K562 (cell line): ENCODE results near the gene CCDC50. TPM values are rescaled to one million over a fixed set of nuclear protein-coding genes. Genes with fewer than 3 reads are reported as not detected.

ENCODE experiments used
- ATAC-seq: fragments of 200-7000 bp; cut with Tn5 transposase; 3 replicates; pipeline ENCODE4 v1.9.1; 2020; ENCODE audit warnings: moderate library complexity
- BruUV-seq: library from RNA; stranded (reverse); fragments of 400-500 nt; replicated peaks from 2 replicates; lab custom pipeline; 2021; lab: Mats Ljungman, UMichigan
- CTCF ChIA-PET: fragments of 300-600 bp; formaldehyde crosslinking; extraction: SDS; loops from one replicate; lab custom pipeline; 2021; ENCODE audit warnings: low intra/inter-chr PET ratio; lab: Yijun Ruan, JAX
- POLR2A ChIA-PET: fragments of 300-600, 350-650 bp; sonication (Branson Sonifier 250); formaldehyde crosslinking; extraction: SDS; loops from one replicate; lab custom pipeline; 2021; ENCODE audit warnings: antibody characterized with exemption, inconsistent platforms; lab: Yijun Ruan, JAX
- DNase-seq, 4 experiments: peaks; one replicate each; pipeline versions ENCODE4 v3.0.0 to v3.0.0-alpha.2; 2011 to 2018; ENCODE audit warnings: low spot score in 3 of 4, mixed read lengths in 3 of 4; ENCODE audit errors: extremely low read depth in 1 of 4
- FAIRE-seq: peaks from 2 replicates; lab custom pipeline; 2011; peaks lifted over from hg19 to GRCh38; lab: Jason Lieb, UNC
- H2AFZ ChIP-seq: 2 replicates; pipeline ENCODE4 v1.6.0; 2011; ENCODE audit warnings: low read depth, low read length, control low read depth, inconsistent platforms
- H3K27ac ChIP-seq: fragments of 200-600 bp; 3 replicates; pipeline ENCODE4 v1.8.0; 2011; ENCODE audit warnings: low read depth, mild to moderate bottlenecking, control low read depth, inconsistent platforms, low read length, moderate library complexity, mixed read lengths; ENCODE audit errors: extremely low read depth
- H3K27me3 ChIP-seq, 2 experiments: fragments of 300-600 bp in 1 of 2; 2 replicates in 1 of 2; 3 replicates in 1 of 2; pipeline versions ENCODE4 v1.6.0 to v1.8.0; 2011; ENCODE audit warnings: inconsistent platforms in 2 of 2, low read length in 2 of 2, mild to moderate bottlenecking in 1 of 2, mixed read lengths in 1 of 2, moderate library complexity in 1 of 2; ENCODE audit not compliant: control insufficient read depth in 2 of 2, insufficient read depth in 2 of 2
- H3K36me3 ChIP-seq: fragments of 300-600 bp; 3 replicates; pipeline ENCODE4 v1.8.0; 2011; ENCODE audit warnings: mild to moderate bottlenecking, low read length, inconsistent platforms; ENCODE audit not compliant: control insufficient read depth, insufficient read depth
- H3K4me1 ChIP-seq, 2 experiments: fragments of 200-600 bp in 1 of 2; replicated peaks in 1 of 2; 2 replicates in 1 of 2; 3 replicates in 1 of 2; pipeline versions ENCODE4 v1.5.1 to v1.8.0; 2011; ENCODE audit warnings: inconsistent platforms in 2 of 2, low read length in 2 of 2, mild to moderate bottlenecking in 1 of 2, mixed read lengths in 1 of 2, moderate library complexity in 1 of 2; ENCODE audit not compliant: control insufficient read depth in 2 of 2, insufficient read depth in 2 of 2
- H3K4me2 ChIP-seq: 2 replicates; pipeline ENCODE4 v1.6.1; 2011; ENCODE audit warnings: low read length, control low read depth, inconsistent platforms, mixed read lengths; ENCODE audit not compliant: insufficient read depth
- H3K4me3 ChIP-seq: fragments of 200-600 bp; sonication (generic), shearing (Covaris generic); 2 replicates; pipeline ENCODE4 v1.5.1; 2016; ENCODE audit warnings: control low read depth, inconsistent platforms
- H3K79me2 ChIP-seq: fragments of 200-600 bp; 3 replicates; pipeline ENCODE4 v1.8.0; 2011; ENCODE audit warnings: low read length, inconsistent platforms; ENCODE audit not compliant: control insufficient read depth, insufficient read depth
- H3K9ac ChIP-seq, 2 experiments: 2 replicates each; pipeline versions ENCODE4 v1.6.0 to v1.6.1; 2011; ENCODE audit warnings: low read depth in 2 of 2, low read length in 2 of 2, control low read depth in 1 of 2, inconsistent platforms in 1 of 2, mild to moderate bottlenecking in 1 of 2, mixed read lengths in 1 of 2; ENCODE audit not compliant: insufficient read depth in 1 of 2
- H3K9me1 ChIP-seq: one replicate; pipeline ENCODE4 v1.6.0; 2011; ENCODE audit warnings: inconsistent platforms, mild to moderate bottlenecking, low read length, moderate library complexity; ENCODE audit not compliant: control insufficient read depth, insufficient read depth
- H3K9me3 ChIP-seq: replicated peaks from 2 replicates; pipeline ENCODE4 v1.5.1; 2011; ENCODE audit warnings: low read depth, low read length, inconsistent platforms; ENCODE audit not compliant: control insufficient read depth, insufficient read depth
- H4K20me1 ChIP-seq: replicated peaks from 2 replicates; pipeline ENCODE4 v1.6.1; 2011; ENCODE audit warnings: low read length, inconsistent platforms, mixed read lengths; ENCODE audit not compliant: control insufficient read depth, insufficient read depth
- FOXJ2 ChIP-seq: fragments of 200-800 bp; sonication (Bioruptor generic); IDR thresholded peaks from 2 replicates; pipeline ENCODE4 v1.6.1; 2016; ENCODE audit warnings: missing genetic modification characterization, missing compliant biosample characterization
- NFYB ChIP-seq: IDR thresholded peaks from 2 replicates; pipeline ENCODE4 v1.6.1; 2011; ENCODE audit warnings: mild to moderate bottlenecking, moderate library complexity; ENCODE audit not compliant: insufficient read length; ENCODE audit errors: extremely low read depth
- NR2C2 ChIP-seq, 2 experiments: fragments of 200-800 bp in 1 of 2; sonication (Bioruptor generic) in 1 of 2; sonication (generic) in 1 of 2; formaldehyde crosslinking in 1 of 2; IDR thresholded peaks; 2 replicates each; pipeline versions ENCODE4 v1.6.1 to v1.8.0; 2016 to 2022; ENCODE audit warnings: mild to moderate bottlenecking in 1 of 2, missing compliant biosample characterization in 1 of 2, missing genetic modification characterization in 1 of 2, missing genetic modification reagents in 1 of 2
- PBX2 ChIP-seq, 2 experiments: IDR thresholded peaks in 1 of 2; conservative IDR thresholded peaks in 1 of 2; 2 replicates each; pipeline ENCODE4 v1.6.1; 2016; ENCODE audit warnings: low read depth in 2 of 2, mild to moderate bottlenecking in 1 of 2, missing compliant biosample characterization in 1 of 2, missing genetic modification characterization in 1 of 2, moderate library complexity in 1 of 2
- SAFB2 ChIP-seq: fragments of 200-400 bp; formaldehyde crosslinking; IDR thresholded peaks from 2 replicates; pipeline ENCODE4 v1.6.1; 2018; ENCODE audit warnings: borderline replicate concordance, low read length, low read depth, moderate library complexity; ENCODE audit not compliant: severe bottlenecking
- SMAD2 ChIP-seq: fragments of 150-350 bp; IDR thresholded peaks from 2 replicates; pipeline ENCODE4 v1.6.1; 2014; ENCODE audit warnings: low read depth, mild to moderate bottlenecking, low read length
- STAT5B ChIP-seq: fragments of 250-450 bp; sonication (Bioruptor Pico); IDR thresholded peaks from 2 replicates; pipeline ENCODE4 v1.8.0; 2021; ENCODE audit warnings: mild to moderate bottlenecking, inconsistent platforms
- TAF1 ChIP-seq: IDR thresholded peaks from 2 replicates; pipeline ENCODE4 v1.6.1; 2011; ENCODE audit warnings: mild to moderate bottlenecking, low read length, moderate library complexity; ENCODE audit not compliant: insufficient read depth, control insufficient read depth, severe bottlenecking; ENCODE audit errors: extremely low read depth
- TRIM24 ChIP-seq, 2 experiments: fragments of 450-650 bp; IDR thresholded peaks; 2 replicates each; pipeline ENCODE4 v1.6.1; 2016
- ZBTB49 ChIP-seq: sonication (generic); formaldehyde crosslinking; IDR thresholded peaks from 2 replicates; pipeline ENCODE4 v1.8.0; 2022; ENCODE audit warnings: missing genetic modification reagents, mild to moderate bottlenecking, borderline replicate concordance
- ZNF184 ChIP-seq: sonication (generic); formaldehyde crosslinking; IDR thresholded peaks from 2 replicates; pipeline ENCODE4 v1.5.0; 2020; ENCODE audit warnings: missing genetic modification reagents
- ZNF518B ChIP-seq: fragments of 250-450 bp; sonication (Bioruptor Pico); IDR thresholded peaks from 2 replicates; pipeline ENCODE4 v1.5.0; 2021; ENCODE audit warnings: mild to moderate bottlenecking, moderate library complexity
- ZNF668 ChIP-seq: fragments of 250-450 bp; sonication (Bioruptor Pico); IDR thresholded peaks from 2 replicates; pipeline ENCODE4 v1.8.0; 2022; ENCODE audit warnings: mild to moderate bottlenecking, inconsistent platforms
- WGBS: fragments of 100-300 bp; shearing (Covaris generic); methylation state at CpG from one replicate; pipeline ENCODE4 v1.1.6; 2016; ENCODE audit warnings: low coverage, mixed read lengths; ENCODE audit not compliant: insufficient coverage; ENCODE audit errors: missing lambda C conversion rate; 5-methylcytosine and 5-hydroxymethylcytosine counted together
- in situ Hi-C: fragments of 300-500 bp; cut with MboI; formaldehyde crosslinking; loops from 4 replicates; pipeline ENCODE4 v1.15.0; 2018; ENCODE audit warnings: inconsistent platforms, mixed read lengths
- intact Hi-C: fragments of 100-400 bp; cut with micrococcal nuclease; formaldehyde crosslinking; loops from 2 replicates; pipeline ENCODE4 v1.14.2; 2022
- polyA plus RNA-seq, 8 experiments: library from polyadenylated mRNA; depleted of rRNA in 4 of 8; stranded (reverse) in 5 of 8; unstranded in 3 of 8; fragments of >200 nt; fragmentation: Nextera tagmentation in 2 of 8; fragmentation: Illumina TruSeq in 1 of 8; extraction: Ambion mirVana in 2 of 8; extraction: Trizol in 1 of 8; gene quantifications; 2 replicates each; pipeline versions ENCODE4 v1.2.1 to v1.2.3, GENCODE V29; 2011 to 2014; ENCODE audit warnings: inconsistent platforms in 1 of 8, missing spikeins in 1 of 8
- total RNA-seq, 7 experiments: library from RNA; depleted of rRNA in 6 of 7; stranded (reverse); fragments of >200 nt in 6 of 7; fragmentation: Illumina TruSeq in 2 of 7; extraction: Trizol in 2 of 7; gene quantifications; 2 replicates each; pipeline versions ENCODE4 v1.2.1 to v1.2.3, GENCODE V29; 2011 to 2021; ENCODE audit warnings: low replicate concordance in 1 of 7

Gene CCDC50
- total and polyA plus RNA-seq, 9 of the 15 experiments (the other 6 are each of a cell fraction or from before 2014, with no cell fraction given): 8.4 to 63.4 (median 40.4) TPM

GRCh38 chr3:191313296-191313695, 15.9 kb upstream of the CCDC50 start:
- in situ Hi-C loops: no loop called here
- ChIA-PET CTCF (no interaction called here), POLR2A (interaction anchor here (0.9 kb wide), 1 partner anchor 16 kb away, joined by 3 read pairs; the partner anchor contains the start of gene CCDC50)
- Histone ChIP-seq H3K4me2 (no peak overlapping the region), H2AFZ (no peak overlapping the region), H3K9me1 (no peaks in the 10 kb centered on the region), H4K20me1 (no peaks in the 10 kb centered on the region), H3K9ac (no peak overlapping the region), H3K4me3 (no peak overlapping the region), H3K4me1 (peaks cover 0 to 7% of the 10 kb centered on the region in 2 experiments; a peak in 1 of 5 replicates), H3K36me3 (no peaks in the 10 kb centered on the region), H3K9me3 (no peaks in the 10 kb centered on the region), H3K79me2 (no peaks in the 10 kb centered on the region), H3K27me3 (peaks cover 2 to 7% of the 10 kb centered on the region in 2 experiments; a peak in 3 of 5 replicates), H3K27ac (no peak overlapping the region)
- intact Hi-C loops: no loop called here
- no peak for FAIRE-seq
- no peak for DNase-seq
- no TSS peak for BruUV-seq
- 2% methylated on average over 2 of the region's 2 CpGs for WGBS
- no peak for ATAC-seq
- TF ChIP-seq PBX2 (CRISPR knock-in tag; IDR thresholded peaks at IDR 0.05; ENCODE audit: low read depth) (no peak), PBX2 (tag; conservative IDR thresholded peaks at IDR 0.05; ENCODE audit: low read depth) (no peak), ZNF184 (no peak), ZNF518B (CRISPR knock-in tag) (no peak), TAF1 (no peak), TRIM24 (IDR thresholded peaks at IDR 0.05) (no peak), ZNF668 (CRISPR knock-in tag) (no peak), FOXJ2 (tag) (no peak), SMAD2 (no peak), STAT5B (CRISPR knock-in tag) (no peak), ZBTB49 (CRISPR knock-in tag) (no peak), SAFB2 (no peak), NR2C2 (CRISPR knock-in tag; IDR thresholded peaks at IDR 0.05) (no peak), NR2C2 (tag; IDR thresholded peaks at IDR 0.05) (no peak), NFYB (no peak)
